GM21367 (cell line): Measurements from ENCODE around the gene TUFT1.

Source experiments
- ATAC-seq: cut with Tn5 transposase; IDR thresholded peaks from one replicate; pipeline ENCODE4 v1.9.1; 2021; ENCODE audit not compliant: unreplicated experiment

The TUFT1 gene

DNA sequence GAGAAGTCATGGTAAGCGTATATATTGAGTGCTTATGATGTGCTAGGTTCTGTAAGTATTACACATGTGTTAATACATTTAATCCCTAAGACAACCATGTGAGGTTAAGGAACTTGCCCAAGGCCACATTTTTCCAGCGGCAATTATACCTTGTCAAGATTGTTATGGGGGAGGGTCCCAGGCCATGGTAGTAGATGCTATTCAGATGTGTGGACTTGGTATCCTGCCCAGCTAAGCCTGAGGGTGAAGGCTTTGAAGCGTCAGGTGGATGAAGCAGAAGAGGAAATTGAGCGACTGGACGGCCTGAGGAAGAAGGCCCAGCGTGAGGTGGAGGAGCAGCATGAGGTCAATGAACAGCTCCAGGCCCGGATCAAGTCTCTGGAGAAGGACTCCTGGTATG, 3.6 kb upstream of the TUFT1 start:
- ATAC-seq: no peak

DNA sequence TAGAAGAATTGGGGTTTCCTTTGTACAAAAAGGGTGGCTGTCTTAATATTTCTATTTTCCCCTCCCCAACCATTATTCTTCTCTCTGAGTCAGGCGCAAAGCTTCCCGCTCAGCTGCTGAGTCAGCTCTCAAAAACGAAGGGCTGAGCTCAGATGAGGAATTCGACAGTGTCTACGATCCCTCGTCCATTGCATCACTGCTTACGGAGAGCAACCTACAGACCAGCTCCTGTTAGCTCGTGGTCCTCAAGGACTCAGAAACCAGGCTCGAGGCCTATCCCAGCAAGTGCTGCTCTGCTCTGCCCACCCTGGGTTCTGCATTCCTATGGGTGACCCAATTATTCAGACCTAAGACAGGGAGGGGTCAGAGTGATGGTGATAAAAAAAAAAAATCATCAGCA, 3.0 kb upstream of the TUFT1 start:
- ATAC-seq: no peak

DNA sequence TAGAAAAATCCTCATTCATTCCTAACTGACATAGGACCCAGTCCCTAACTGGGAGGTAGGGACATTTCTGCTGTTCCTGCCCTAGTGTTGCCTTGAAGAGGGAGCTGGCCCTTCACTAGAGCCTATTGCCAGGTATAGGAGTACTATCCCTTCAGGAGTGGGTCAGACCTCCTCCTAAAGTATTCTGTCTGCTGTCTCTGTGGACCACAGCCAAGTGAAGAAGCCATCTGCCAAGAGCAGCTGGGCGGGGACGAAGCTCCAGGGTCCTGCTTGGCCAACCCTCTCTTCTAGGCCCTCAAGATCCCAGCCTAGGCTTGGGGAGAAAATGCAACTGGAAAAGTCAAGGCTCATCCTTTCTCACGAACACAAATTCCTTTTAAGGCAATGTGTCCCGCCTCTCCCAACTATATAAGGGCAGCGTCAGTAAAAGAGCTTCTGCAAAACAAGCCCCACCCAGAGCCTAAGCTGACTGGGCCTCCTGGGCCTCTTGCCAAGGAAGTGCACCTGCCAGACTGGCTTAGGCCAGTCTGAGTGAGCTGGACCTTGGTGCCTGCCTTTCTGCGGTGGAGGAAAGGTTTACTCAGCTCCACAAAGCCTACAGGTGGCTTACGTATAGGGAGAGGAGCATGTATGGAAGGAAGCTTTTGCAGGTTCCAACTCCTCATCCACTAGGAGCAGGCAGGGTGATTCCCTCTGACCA, 638 bp upstream of the TUFT1 start:
- peak; percentile 52 for ATAC-seq

DNA sequence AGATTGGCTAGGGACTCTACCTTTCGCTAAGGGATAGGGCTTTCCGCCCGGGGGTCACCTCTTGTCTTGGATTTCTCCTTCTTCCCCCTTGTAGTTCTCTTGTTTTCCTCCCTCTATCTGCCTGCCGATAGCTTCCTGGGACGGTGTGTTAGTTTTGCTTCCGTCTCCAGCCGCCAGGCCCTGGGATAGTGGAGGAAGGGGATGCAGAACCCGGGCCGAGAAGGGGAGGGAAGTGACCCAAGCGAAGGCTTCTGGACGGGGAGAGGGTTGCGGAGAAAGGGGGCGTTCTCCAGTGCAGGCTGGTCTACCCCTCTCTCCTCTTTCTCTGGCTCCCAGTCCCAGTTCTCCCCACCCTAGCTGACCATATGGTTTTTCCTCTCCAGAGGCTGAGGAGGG, 871 bp downstream of the TUFT1 start:
- ATAC-seq: no peak

DNA sequence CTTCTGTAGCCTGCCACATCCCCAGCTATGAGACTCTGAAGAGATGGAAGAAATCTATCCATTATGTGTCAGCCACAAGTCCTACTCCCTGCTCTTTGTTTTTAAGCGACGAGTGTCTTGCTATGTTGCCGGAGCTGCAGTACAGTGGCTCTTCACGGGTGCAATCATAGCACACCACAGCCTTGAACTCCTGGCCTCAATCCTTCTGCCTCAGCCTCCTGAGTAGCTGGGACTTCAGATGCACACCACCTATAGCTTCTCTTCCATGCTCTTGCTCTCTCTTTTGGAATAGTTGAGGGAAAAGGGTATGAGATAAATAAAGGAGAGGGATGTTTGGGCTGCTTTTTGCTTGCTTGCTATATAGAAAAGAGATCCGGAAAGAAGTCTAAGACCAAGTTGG, 1.6 kb downstream of the TUFT1 start:
- ATAC-seq: no peak

DNA sequence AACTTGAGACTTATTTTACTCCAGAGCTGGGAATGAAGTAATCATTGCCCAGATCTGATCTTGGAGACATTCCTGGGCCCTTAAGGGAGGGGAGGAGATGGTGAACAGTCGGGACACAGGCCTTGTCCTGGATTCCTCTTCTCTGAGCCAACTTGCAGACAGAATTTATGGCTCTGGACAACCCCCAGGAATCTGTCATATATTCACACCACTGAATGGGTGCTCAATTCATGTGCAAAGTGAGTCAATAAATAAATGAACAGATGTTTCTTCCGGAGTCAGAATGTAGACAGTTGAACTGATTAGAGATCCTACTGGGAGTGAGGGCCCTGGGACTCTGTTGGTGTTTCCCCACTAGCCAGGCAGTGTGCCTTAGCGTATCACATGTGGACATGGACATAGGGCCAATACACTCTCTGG, 2.6 kb downstream of the TUFT1 start:
- ATAC-seq: no peak

DNA sequence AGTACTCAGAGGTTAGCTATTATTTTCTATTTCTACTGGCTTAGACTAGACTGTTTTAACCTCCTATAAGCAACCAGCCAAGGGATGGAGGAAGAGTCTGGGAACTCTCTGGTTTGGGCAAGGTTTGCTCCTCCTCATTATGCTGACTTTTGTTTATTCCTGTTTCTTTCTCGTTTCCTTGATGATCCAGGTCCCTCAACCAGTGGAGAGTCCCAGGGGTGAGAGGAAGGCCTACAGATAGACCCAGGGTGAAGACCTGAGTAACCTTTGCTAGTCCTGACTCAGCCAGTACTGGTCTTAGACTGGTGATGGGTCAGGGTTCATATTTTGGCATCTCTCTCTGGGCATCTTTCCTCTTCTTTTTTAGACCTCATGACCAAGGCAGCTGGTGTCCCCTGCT, 5.4 kb downstream of the TUFT1 start:
- ATAC-seq: no peak

DNA sequence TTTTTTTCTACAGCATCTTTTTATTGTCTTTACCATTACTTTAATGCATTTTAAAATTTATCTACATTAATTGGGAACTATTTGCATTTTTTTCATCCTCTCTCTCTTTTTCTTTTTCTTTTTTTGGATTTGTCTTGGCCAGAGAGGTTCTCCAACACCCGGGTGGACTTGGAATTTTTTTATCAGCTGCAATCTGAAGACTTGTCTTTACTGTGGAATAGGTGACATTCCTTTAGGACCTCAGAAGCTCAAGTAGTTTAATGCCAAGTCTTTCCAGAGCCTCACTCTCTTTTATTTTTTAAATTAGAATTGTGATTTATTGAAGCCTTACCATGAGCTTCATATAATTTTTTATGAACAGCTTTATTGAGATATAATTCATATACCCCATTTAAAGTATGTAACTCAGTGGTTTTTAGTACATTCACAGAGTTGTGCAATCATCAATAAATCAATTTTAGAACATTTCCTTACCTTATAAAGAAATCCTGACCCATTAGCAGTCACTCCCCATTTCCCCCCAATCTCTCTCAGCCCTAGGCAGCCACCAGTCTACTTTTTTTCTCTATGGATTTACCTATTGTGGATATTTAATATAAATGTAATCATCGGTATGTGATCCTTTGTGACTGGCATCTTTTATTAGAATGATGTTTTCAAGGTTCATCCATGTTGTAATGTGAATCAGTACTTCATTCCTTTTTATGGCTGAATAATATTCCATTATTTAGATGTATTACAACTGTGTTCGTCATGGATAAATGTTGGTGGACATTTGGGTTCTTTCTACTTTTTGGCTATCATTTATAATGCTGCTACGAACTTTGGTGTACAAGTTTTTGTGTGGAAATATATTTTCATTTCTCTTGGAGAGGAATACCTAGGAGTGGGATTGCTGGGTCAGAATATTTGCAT, 6.2 kb downstream of the TUFT1 start:
- no peak for ATAC-seq

DNA sequence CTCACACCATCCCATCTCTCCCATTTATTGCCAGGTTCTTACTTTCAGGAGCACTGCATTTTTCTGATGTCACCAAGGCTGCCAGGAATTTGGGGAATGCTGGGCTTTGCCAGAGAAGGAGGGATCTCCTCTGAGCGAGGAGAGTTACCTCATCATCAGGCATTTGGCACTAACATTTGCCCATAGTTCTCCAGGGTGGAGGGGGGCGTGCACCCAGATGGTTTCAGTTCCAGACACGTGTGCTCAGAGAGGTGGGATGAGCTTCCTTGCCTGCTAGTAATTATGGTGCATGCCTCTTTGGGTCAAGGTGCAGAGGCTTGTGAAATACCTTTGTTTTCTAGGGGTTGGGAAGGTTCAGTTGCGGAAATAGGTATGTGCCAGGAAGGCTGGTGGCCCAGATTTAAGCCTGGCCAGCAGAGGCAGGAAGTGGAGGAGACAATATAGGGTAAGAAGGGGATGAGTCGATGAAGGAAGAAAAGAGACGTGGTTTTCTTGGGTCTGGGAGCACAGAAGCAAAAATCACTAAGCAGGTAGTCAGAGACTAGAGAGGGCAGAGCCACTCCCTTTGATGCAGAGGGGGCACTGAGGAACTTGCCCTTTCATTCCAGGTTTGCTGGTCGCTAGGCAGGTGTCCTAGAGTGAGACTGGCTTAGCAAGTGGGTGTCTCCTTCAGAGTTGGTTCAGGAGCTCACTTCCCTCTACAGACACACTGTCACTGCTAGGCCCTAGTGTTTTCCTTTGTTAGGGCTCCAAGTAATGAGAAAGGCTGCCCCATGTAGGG, 7.2 kb downstream of the TUFT1 start:
- ATAC-seq: no peak

DNA sequence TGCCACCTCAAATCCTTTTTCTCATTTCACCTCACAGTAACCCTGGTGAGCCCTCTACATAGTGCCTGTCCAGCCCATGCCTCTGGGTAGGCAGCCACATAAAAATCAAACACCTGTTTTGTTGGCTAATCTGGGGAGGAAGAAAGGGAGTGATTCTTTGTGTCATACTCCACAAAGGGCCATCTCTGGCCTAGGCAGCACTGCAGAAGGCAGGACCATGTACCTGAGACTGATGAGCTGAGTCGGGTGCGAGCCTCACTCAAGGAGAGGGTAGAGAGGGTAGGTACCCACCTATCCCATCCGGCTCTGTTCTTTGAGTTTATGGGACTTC, 7.8 kb downstream of the TUFT1 start:
- no peak for ATAC-seq

DNA sequence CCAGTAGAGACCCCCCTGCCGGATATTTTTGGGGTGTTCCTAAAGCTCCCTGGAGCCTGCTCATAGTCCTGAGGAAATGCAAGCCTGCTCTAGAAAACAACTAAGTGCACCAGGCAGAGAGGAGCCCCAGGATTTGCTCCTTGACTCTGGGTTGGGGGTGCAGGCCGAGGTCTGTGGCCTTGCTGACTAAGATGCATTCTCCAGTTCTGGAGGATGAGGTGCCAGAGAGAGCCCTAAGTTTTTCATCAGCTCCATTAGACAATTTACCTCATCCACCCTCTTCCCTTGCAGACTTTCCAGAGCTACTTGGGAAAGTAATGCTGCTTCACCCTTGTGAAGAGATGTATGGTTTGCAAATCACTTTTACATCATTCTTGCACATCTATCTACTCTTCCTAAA, 9.1 kb downstream of the TUFT1 start:
- ATAC-seq: no peak

DNA sequence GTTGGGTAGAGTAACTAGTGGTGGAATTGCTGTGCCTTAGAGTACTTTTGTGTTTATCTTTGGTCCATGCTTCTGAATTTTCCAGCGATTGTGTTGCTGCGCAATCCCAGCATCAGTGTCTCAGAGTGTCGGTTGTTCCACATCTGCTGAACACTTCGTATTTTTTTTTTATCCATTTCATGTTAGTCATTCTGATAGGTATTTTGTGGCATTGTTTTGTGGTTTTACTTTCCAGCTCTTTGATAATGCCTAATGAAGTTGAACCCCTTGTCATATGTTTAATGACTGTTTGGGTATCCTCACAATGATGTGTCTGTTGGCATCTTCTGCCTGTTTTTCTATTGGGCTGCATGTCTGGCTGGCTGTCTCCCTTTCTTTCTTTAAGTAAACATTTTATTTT, 13.6 kb downstream of the TUFT1 start:
- ATAC-seq: no peak

DNA sequence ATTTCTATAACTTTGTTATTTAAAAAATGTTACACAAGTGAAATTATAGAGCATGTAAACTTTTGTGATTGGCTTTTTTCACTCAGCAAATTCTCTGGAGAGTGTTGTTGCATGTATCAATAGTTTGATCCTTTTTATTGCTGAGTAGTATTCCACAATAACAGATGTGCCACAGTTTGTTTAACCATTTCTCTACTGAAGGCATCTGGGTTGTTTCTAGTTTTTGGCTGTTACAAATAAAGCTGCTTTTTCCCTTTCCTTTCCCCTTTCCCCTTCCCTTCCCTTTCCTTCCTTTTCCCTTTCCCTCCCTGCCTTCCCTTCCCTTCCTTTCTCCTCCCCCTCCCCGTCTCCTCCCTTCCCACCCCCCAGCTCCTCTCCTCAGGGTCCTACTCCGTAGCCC, 15.9 kb downstream of the TUFT1 start:
- no peak for ATAC-seq

DNA sequence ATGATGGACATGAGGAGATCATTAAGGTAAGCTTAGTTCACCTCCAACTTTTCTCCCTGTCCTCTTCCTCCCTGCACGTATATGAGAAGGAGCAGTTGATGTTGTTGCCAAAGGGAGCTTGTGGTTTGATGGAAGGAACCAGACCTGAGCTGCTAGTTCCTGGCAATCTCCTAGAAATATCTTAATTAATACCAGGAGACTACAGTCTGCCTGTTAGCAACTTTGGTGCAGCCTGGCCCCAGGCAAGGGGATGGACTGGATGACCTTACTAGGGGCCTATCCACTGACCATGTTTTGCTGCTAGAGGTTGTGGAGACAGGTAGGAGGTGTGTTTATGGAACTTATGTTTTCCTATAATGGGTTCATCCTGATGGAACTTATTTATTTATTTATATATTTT, 22.6 kb downstream of the TUFT1 start:
- ATAC-seq: no peak

DNA sequence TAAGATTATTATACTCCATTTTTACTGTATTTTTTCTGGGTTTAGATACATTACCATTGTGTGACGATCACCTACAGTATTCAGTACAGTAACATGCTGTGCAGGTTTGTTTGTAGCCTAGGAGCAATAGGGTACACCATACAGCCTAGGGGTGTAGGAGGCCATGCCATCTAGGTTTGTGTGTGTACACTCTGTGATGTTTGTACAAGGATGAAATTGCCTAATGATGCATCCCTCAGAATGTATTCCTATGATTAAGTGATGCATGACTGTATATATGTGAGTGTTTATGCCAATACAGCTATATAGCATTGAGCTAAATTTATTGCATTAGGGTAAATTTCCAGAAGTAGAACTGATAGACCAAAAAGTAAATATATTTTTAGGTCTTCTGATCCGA, 23.3 kb downstream of the TUFT1 start:
- ATAC-seq: no peak

DNA sequence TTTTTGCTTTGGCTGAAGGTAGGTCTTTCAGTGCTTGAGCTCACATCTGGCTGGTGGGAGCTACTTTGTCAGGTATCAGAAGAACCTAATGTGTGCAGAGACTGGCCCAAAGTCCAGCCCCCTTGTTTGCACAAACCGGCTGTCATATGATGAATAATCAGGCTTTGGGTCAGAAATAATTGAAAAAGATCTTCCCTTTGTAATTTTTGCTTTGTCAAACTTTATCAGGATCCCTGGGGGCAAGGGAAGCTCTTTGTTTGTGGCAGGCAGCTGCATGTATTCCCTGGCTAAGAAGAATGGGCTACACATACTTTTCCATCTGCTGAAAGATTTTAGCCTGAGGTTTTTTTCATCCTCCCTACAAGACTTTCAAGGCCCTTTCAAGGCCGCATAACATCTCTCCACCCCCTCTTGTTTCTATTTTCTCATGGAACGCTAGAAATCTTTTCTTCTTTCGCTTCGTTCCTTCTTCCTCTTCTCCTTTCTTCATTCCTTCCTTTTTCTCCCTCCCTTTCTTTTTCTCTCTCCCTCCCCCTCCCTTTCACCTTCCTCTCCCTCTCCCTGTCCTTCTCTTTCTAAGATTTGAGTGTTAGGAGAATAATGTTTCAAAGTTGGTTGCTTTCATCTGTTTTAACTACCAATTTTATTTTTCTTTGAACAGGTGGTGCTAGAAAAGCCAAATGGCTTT, 25.5 kb downstream of the TUFT1 start:
- no peak for ATAC-seq

DNA sequence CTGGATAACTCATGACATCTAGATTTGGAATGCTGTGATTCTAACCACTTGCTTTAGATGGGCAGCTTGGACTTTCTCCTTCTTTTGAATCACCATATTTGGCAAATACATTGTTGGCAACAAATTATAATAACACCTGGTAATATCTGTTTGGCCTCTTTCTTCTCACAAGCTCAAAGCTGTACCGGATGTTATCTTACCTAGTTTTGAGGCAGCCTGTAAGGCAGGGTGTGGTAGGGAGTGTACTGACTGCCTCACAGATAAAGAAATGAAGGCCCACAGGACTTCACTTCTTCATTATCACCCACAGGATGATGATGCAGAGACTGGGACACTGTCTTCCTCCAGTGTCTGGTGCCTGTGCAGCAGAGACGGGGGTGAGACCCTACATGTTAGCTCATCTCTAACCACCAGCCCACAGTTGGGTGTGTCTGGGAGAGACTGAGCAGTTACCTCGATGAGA, 28.5 kb downstream of the TUFT1 start:
- no peak for ATAC-seq

DNA sequence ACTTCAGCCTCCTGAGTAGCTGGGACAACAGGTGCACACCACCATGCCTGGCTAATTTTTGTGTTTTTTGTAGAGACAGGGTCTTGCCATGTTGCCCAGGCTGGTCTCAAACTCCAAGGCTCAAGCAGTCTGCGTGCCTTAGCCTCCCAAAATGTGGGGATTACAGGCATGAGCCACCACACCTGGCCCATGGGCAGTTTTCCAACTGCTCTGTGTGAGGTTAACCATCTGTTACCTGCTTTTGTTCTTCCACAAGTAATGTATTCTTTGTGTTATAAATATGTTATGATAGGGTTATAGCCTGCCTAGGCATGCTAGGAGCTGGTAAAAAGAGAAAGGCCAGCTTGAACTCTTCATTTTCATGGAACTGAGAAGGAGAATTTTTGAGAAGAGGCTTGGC, 30.7 kb downstream of the TUFT1 start:
- ATAC-seq: no peak

DNA sequence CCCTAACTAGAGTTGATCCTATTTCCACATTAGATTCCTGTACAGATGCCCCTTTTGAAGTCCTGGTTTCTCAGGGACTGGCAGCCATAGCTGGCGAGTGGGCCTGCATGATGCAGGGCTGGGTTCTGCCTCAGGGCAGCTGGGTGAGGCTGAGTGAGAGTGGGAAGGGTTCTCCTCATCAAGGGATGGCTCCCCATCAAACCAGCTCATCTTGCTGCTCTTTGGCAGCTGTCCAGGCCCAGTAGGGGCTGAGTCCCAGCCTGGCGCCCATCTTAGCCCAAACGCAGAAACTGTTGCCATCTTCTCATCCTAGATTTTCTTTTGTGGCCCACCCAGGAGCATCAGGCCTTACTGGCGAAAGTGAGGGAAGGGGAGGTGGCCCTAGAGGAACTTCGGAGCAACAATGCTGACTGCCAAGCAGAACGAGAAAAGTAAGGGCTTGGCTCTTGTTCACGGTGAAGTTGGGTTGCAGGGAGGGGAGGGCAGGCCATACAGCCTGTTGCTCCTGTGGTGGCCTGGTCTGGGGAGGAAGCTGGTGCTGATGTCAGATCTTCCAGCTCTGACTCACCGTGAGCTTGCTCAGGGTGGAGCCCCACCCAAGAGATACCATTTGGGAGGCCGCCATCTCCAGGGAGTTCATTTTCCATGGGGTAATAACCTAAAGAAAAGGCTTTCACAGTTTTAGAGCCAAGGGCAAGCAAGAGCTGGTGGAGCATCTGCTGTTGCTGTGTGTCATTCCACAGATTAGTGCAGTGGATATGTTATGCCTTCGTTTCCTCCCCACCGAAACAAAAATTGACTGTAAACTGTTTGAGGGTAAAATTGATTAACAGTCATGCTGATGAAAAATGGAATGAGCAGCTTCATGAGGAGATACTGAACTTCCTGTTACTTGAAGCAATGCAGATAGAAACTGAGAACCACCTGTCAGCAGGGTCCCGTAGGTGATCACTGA, 34.7 kb downstream of the TUFT1 start:
- no peak for ATAC-seq

DNA sequence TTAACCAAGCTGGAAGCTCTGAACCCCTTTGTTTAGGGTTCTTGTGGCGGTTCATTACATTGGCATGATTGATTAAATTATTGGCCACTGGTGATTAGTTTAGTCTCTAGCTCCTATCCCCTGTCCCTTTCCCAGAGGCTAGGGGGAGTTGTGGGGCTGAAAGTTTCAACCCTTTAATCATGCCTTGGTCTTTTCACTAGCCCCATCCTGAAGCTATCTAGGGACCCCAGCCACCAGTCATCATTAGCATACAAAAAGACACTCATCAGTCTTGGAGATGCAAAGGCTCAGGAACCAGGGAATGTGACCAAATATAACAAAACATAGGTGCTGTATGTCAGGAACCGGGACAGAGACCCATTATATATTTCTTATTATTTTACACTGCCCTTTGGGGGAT, 37.1 kb downstream of the TUFT1 start:
- no peak for ATAC-seq
